Stomach (tissue), 4 donors: ENCODE results near the gene TMEM161B.

Experiments
- CTCF ChIP-seq, 7 experiments: fragments of 450-650 bp in 4 of 7; fragments of 200-600 bp in 3 of 7; sonication (generic) in 3 of 7; IDR thresholded peaks; one replicate each; pipeline ENCODE4 v1.5.1; 2016 to 2019; ENCODE audit warnings: antibody characterized with exemption in 7 of 7, control low read depth in 2 of 7, mild to moderate bottlenecking in 1 of 7
- EP300 ChIP-seq: sonication (generic); formaldehyde crosslinking; IDR thresholded peaks from one replicate; pipeline ENCODE4 v1.6.1; 2017; ENCODE audit warnings: antibody characterized with exemption
- POLR2A ChIP-seq, 4 donors: fragments of 450-650 bp; IDR thresholded peaks; one replicate each; pipeline ENCODE4 v1.6.1; 2016; ENCODE audit warnings: antibody characterized with exemption in 4 of 4, control low read depth in 2 of 4, mild to moderate bottlenecking in 1 of 4, moderate library complexity in 1 of 4
- POLR2AphosphoS5 ChIP-seq, 3 donors: sonication (generic); formaldehyde crosslinking; IDR thresholded peaks; one replicate each; pipeline ENCODE4 v1.6.1; 2016; ENCODE audit warnings: antibody characterized with exemption in 3 of 3

DNA sequence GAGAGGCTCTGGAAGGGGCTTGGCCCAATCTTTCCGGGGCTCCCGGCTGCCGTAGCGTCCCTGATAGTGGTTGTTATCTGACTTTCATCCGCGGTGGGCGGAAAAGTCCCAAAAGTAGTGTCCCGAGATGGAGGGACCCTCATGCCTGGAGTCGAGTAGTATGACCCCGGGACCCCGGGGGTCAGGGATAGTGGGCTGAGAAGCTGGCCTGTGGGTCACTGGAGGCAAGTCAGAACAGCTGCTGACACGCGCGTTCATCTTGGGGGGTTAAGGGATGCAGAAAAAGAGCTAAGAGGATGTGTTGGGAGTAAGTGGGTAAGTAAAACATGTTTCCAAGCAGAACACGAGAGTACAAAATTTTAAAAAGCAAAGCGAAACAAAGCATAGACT lies 123.4 kb downstream of the TMEM161B start:
- TF ChIP-seq POLR2A (IDR thresholded peaks at IDR 0.05) (no peak), EP300 (no peak), CTCF (IDR thresholded peaks at IDR 0.05) (no peak), POLR2AphosphoS5 (IDR thresholded peaks at IDR 0.05) (no peak)
